H1 (cell line): ENCODE results near the gene FARS2. TPM values are rescaled to one million over a fixed set of nuclear protein-coding genes. Genes with fewer than 3 reads are reported as not detected.

ENCODE experiments used
- CTCF ChIA-PET: fragments of 300-600 bp; sonication (Branson Sonifier 250); formaldehyde crosslinking; loops from one replicate; lab custom pipeline; 2021; ENCODE audit not compliant: partially characterized antibody; lab: Charles Lee
- POLR2A ChIA-PET: fragments of 300-600 bp; sonication (Branson Sonifier 250); formaldehyde crosslinking; loops from one replicate; lab custom pipeline; 2021; ENCODE audit warnings: inconsistent platforms; ENCODE audit not compliant: partially characterized antibody; lab: Charles Lee
- DNase-seq, 2 experiments: peaks; one replicate each; pipeline versions ENCODE4 v3.0.0 to v3.0.0-alpha.2; 2010 to 2022; ENCODE audit warnings: low spot score in 2 of 2, low read depth in 1 of 2, mixed read lengths in 1 of 2
- FAIRE-seq: peaks from 2 replicates; lab custom pipeline; 2011; peaks lifted over from hg19 to GRCh38; lab: Jason Lieb, UNC
- H2AFZ ChIP-seq: 2 replicates; pipeline ENCODE4 v1.8.1; 2012; ENCODE audit warnings: low read length, inconsistent platforms
- H2AK5ac ChIP-seq: 2 replicates; pipeline ENCODE4 v1.6.1; 2013; ENCODE audit warnings: low read depth, low read length
- H2BK120ac ChIP-seq: replicated peaks from 2 replicates; pipeline ENCODE3; 2013; ENCODE audit warnings: low read depth, low read length, inconsistent platforms
- H2BK12ac ChIP-seq: 2 replicates; pipeline ENCODE4 v1.6.1; 2013; ENCODE audit warnings: low read depth, low read length
- H2BK15ac ChIP-seq: 2 replicates; pipeline ENCODE4 v1.6.1; 2013; ENCODE audit warnings: low read length
- H2BK20ac ChIP-seq: 2 replicates; pipeline ENCODE4 v1.6.1; 2013; ENCODE audit warnings: low read length
- H2BK5ac ChIP-seq: 2 replicates; pipeline ENCODE4 v1.6.1; 2013; ENCODE audit warnings: low read depth, low read length
- H3K14ac ChIP-seq: 2 replicates; pipeline ENCODE4 v1.6.1; 2013; ENCODE audit warnings: inconsistent platforms; ENCODE audit not compliant: insufficient read length
- H3K18ac ChIP-seq: 2 replicates; pipeline ENCODE4 v1.6.1; 2013; ENCODE audit warnings: low read length; ENCODE audit errors: extremely low read depth
- H3K23ac ChIP-seq: 2 replicates; pipeline ENCODE4 v1.6.1; 2013; ENCODE audit warnings: inconsistent platforms; ENCODE audit not compliant: insufficient read length
- H3K23me2 ChIP-seq: 2 replicates; pipeline ENCODE4 v1.6.1; 2013; ENCODE audit warnings: low read depth, low read length
- H3K27ac ChIP-seq: 2 replicates; pipeline ENCODE4 v1.6.1; 2011; ENCODE audit warnings: low read depth, low read length, inconsistent platforms
- H3K27me3 ChIP-seq, 4 experiments: replicated peaks in 1 of 4; 1 replicate in 1 of 4; 2 replicates in 3 of 4; pipeline versions ENCODE4 v1.6.1 to v1.8.1; 2011 to 2013; ENCODE audit warnings: low read length in 3 of 4, mild to moderate bottlenecking in 3 of 4, inconsistent platforms in 2 of 4, mixed read lengths in 2 of 4, moderate library complexity in 1 of 4; ENCODE audit not compliant: control insufficient read depth in 3 of 4, insufficient read depth in 3 of 4; ENCODE audit errors: extremely low read depth in 1 of 4
- H3K36me3 ChIP-seq, 4 experiments: 2 replicates each; pipeline versions ENCODE4 v1.6.1 to v1.8.1; 2011 to 2013; ENCODE audit warnings: mild to moderate bottlenecking in 4 of 4, low read length in 3 of 4, moderate library complexity in 2 of 4, control low read depth in 1 of 4, inconsistent platforms in 1 of 4; ENCODE audit not compliant: insufficient read depth in 4 of 4, control insufficient read depth in 2 of 4
- H3K4ac ChIP-seq: replicated peaks from 2 replicates; pipeline ENCODE3; 2013; ENCODE audit warnings: low read length, low read depth, mixed read lengths, inconsistent platforms; ENCODE audit not compliant: insufficient read length
- H3K4me1 ChIP-seq, 4 experiments: replicated peaks in 1 of 4; 1 replicate in 1 of 4; 2 replicates in 3 of 4; pipeline versions ENCODE4 v1.6.1 to v1.8.1; 2011 to 2013; ENCODE audit warnings: low read length in 3 of 4, inconsistent platforms in 2 of 4, mixed read lengths in 1 of 4; ENCODE audit not compliant: insufficient read depth in 4 of 4, control insufficient read depth in 3 of 4
- H3K4me2 ChIP-seq, 2 experiments: 2 replicates each; pipeline versions ENCODE4 v1.6.1 to v1.8.1; 2011 to 2013; ENCODE audit warnings: low read depth in 2 of 2, low read length in 2 of 2, control low read depth in 1 of 2, inconsistent platforms in 1 of 2, mild to moderate bottlenecking in 1 of 2; ENCODE audit not compliant: insufficient read depth in 1 of 2
- H3K4me3 ChIP-seq, 4 experiments: fragments of 200-600, 300-600 bp in 1 of 4; sonication (generic), shearing (Covaris generic), sonication (Bioruptor Twin) in 1 of 4; 2 replicates each; pipeline versions ENCODE4 v1.5.1 to v1.8.1; 2011 to 2016; ENCODE audit warnings: low read length in 4 of 4, low read depth in 3 of 4, control low read depth in 2 of 4, inconsistent platforms in 2 of 4, mild to moderate bottlenecking in 2 of 4, mixed read lengths in 1 of 4, moderate library complexity in 1 of 4; ENCODE audit not compliant: insufficient read depth in 2 of 4; ENCODE audit errors: extremely low read depth in 1 of 4
- H3K56ac ChIP-seq: replicated peaks from 2 replicates; pipeline ENCODE3; 2013; ENCODE audit warnings: low read depth, mild to moderate bottlenecking, mixed read lengths, low read length, inconsistent platforms; ENCODE audit not compliant: insufficient read length
- H3K79me1 ChIP-seq: 2 replicates; pipeline ENCODE4 v1.6.1; 2013; ENCODE audit warnings: low read depth, low read length, control low read depth
- H3K79me2 ChIP-seq, 2 experiments: 2 replicates each; pipeline versions ENCODE4 v1.6.1 to v1.8.1; 2012 to 2013; ENCODE audit warnings: low read length in 2 of 2, mild to moderate bottlenecking in 2 of 2, inconsistent platforms in 1 of 2; ENCODE audit not compliant: insufficient read depth in 2 of 2, control insufficient read depth in 1 of 2
- H3K9ac ChIP-seq, 4 experiments: replicated peaks in 1 of 4; 1 replicate in 1 of 4; 2 replicates in 3 of 4; pipeline versions ENCODE4 v1.6.1 to v1.8.1; 2011 to 2013; ENCODE audit warnings: low read depth in 3 of 4, low read length in 3 of 4, control low read depth in 2 of 4, mild to moderate bottlenecking in 2 of 4, moderate library complexity in 2 of 4, inconsistent platforms in 1 of 4; ENCODE audit errors: extremely low read depth in 1 of 4
- H3K9me3 ChIP-seq, 2 experiments: 2 replicates each; pipeline versions ENCODE4 v1.6.1 to v1.8.1; 2012 to 2013; ENCODE audit warnings: mild to moderate bottlenecking in 2 of 2, moderate library complexity in 2 of 2, control low read depth in 1 of 2, inconsistent platforms in 1 of 2, low read depth in 1 of 2, low read length in 1 of 2, mixed read lengths in 1 of 2; ENCODE audit not compliant: insufficient read depth in 2 of 2
- H4K20me1 ChIP-seq, 2 experiments: replicated peaks in 1 of 2; 2 replicates each; pipeline versions ENCODE3 to v1.8.1; 2011 to 2013; ENCODE audit warnings: inconsistent platforms in 2 of 2, low read length in 2 of 2, mild to moderate bottlenecking in 1 of 2; ENCODE audit not compliant: insufficient read depth in 2 of 2, control insufficient read depth in 1 of 2
- H4K5ac ChIP-seq: 2 replicates; pipeline ENCODE4 v1.6.1; 2013; ENCODE audit warnings: low read length, low read depth, mixed read lengths, inconsistent platforms; ENCODE audit not compliant: insufficient read length
- H4K8ac ChIP-seq: 2 replicates; pipeline ENCODE4 v1.8.0; 2013; ENCODE audit warnings: mild to moderate bottlenecking, moderate library complexity, low read length, inconsistent platforms; ENCODE audit not compliant: insufficient read depth; ENCODE audit errors: extremely low read depth
- H4K91ac ChIP-seq: replicated peaks from 2 replicates; pipeline ENCODE3; 2013; ENCODE audit warnings: low read length, mixed read lengths, inconsistent platforms; ENCODE audit not compliant: insufficient read length
- ASH2L ChIP-seq: fragments of 200-600, 300-600 bp; sonication (generic); IDR thresholded peaks from one replicate; pipeline ENCODE4 v1.7.1; 2017; ENCODE audit warnings: low read length
- BACH1 ChIP-seq: IDR thresholded peaks from 2 replicates; pipeline ENCODE4 v1.6.1; 2012; ENCODE audit warnings: low read length, improper control_type of control experiment
- CBX5 ChIP-seq: fragments of 300-800, 300-1000 bp; sonication (generic); IDR thresholded peaks from 2 replicates; pipeline ENCODE4 v1.7.1; 2016; ENCODE audit warnings: antibody characterized with exemption, low read length, low read depth
- CHD1 ChIP-seq: IDR thresholded peaks from 2 replicates; pipeline ENCODE4 v1.6.1; 2012; ENCODE audit warnings: low read depth, low read length, improper control_type of control experiment
- CHD2 ChIP-seq: IDR thresholded peaks from 2 replicates; pipeline ENCODE4 v1.6.1; 2012; ENCODE audit warnings: low read length, improper control_type of control experiment
- GTF2F1 ChIP-seq: IDR thresholded peaks from 2 replicates; pipeline ENCODE4 v1.6.1; 2012; ENCODE audit warnings: low read depth, low read length, improper control_type of control experiment, borderline replicate concordance
- HDAC2 ChIP-seq, 2 experiments: fragments of 300-600 bp in 1 of 2; sonication (generic) in 1 of 2; IDR thresholded peaks; 2 replicates each; pipeline ENCODE4 v1.6.1; 2011 to 2012; ENCODE audit warnings: low read depth in 2 of 2, low read length in 2 of 2, mild to moderate bottlenecking in 2 of 2, moderate library complexity in 2 of 2, borderline replicate concordance in 1 of 2, inconsistent platforms in 1 of 2
- KDM1A ChIP-seq: fragments of 200-600, 300-600 bp; sonication (generic); IDR thresholded peaks from 2 replicates; pipeline ENCODE4 v1.7.1; 2016; ENCODE audit warnings: mild to moderate bottlenecking, low read length, borderline replicate concordance
- KDM5A ChIP-seq: fragments of 200-600 bp; IDR thresholded peaks from 2 replicates; pipeline ENCODE4 v1.7.1; 2012; ENCODE audit warnings: mild to moderate bottlenecking, low read length, inconsistent platforms, mixed read lengths
- POLR2AphosphoS5 ChIP-seq: IDR thresholded peaks from 2 replicates; pipeline ENCODE4 v1.6.1; 2011; ENCODE audit warnings: low read depth, low read length
- RFX5 ChIP-seq: IDR thresholded peaks from 2 replicates; pipeline ENCODE4 v1.6.1; 2011; ENCODE audit warnings: low read depth, low read length, improper control_type of control experiment, borderline replicate concordance
- SIRT6 ChIP-seq: IDR thresholded peaks from one replicate; pipeline ENCODE4 v1.7.1; 2012; ENCODE audit warnings: low read length, inconsistent platforms
- SP1 ChIP-seq: IDR thresholded peaks from 2 replicates; pipeline ENCODE4 v1.6.1; 2011; ENCODE audit warnings: low read depth, low read length
- WGBS, 2 experiments: shearing (Covaris generic) in 1 of 2; methylation state at CpG; one replicate each; pipeline versions ENCODE4 v1.1.6 to v1.1.7; 2013 to 2015; ENCODE audit warnings: low lambda C conversion rate in 2 of 2, mixed read lengths in 2 of 2, inconsistent platforms in 1 of 2, low coverage in 1 of 2, missing lambda C conversion rate in 1 of 2; ENCODE audit not compliant: insufficient replicate concordance in 2 of 2, insufficient coverage in 1 of 2, insufficient read length in 1 of 2; ENCODE audit errors: extremely low coverage in 1 of 2, missing lambda C conversion rate in 1 of 2; 5-methylcytosine and 5-hydroxymethylcytosine counted together
- polyA plus RNA-seq, 7 experiments: library from polyadenylated mRNA; depleted of rRNA in 3 of 7; stranded (reverse) in 5 of 7; unstranded in 2 of 7; fragments of >200 nt in 5 of 7; fragments of 200-250 nt in 2 of 7; gene quantifications; 1 replicate in 5 of 7; 2 replicates in 1 of 7; 4 replicates in 1 of 7; pipeline versions ENCODE4 v1.2.1 to v1.2.3, GENCODE V29; 2011 to 2013; ENCODE audit warnings: missing spikeins in 2 of 7, mixed read lengths in 2 of 7
- total RNA-seq: library from RNA; stranded (reverse); fragmentation: NEBNext Ultra II Directional; extraction: Animal tissue kit (Norgen Biotek cat#: 25700); gene quantifications from 2 replicates; pipeline ENCODE4 v1.2.1, GENCODE V29; 2021

The FARS2 gene
- total and polyA plus RNA-seq, 2 of the 8 experiments (the other 6 are each of a cell fraction or from before 2014, with no cell fraction given): 11.7 to 14.4 TPM

- POLR2A ChIA-PET: interaction anchor here (1.4 kb wide), 1 partner anchor 15 kb away, joined by 4 read pairs; no protein-coding TSS in a partner anchor
- Histone ChIP-seq H3K4me3 (no peak overlapping the region), H3K56ac (no peak overlapping the region)
- TF ChIP-seq BACH1: no peak
- TF ChIP-seq KDM1A: no peak
- no peak for TF ChIP-seq HDAC2 (IDR thresholded peaks at IDR 0.05; ENCODE audit: borderline replicate concordance in 1 of 2, low read depth in 2 of 2, low read length in 2 of 2)
- TF ChIP-seq GTF2F1: no peak
- TF ChIP-seq ASH2L: no peak
- TF ChIP-seq CBX5: no peak
- TF ChIP-seq SP1: no peak
- no peak for TF ChIP-seq RFX5
- no peak for TF ChIP-seq POLR2AphosphoS5
- no peak for TF ChIP-seq CHD2
- no peak for TF ChIP-seq SIRT6
- TF ChIP-seq CHD1: no peak
- TF ChIP-seq KDM5A: no peak
These were observed 54.6 kb downstream of the FARS2 start for GRCh38 chr6:5315881-5316280.

More at GRCh38 chr6:5315881-5316280, 54.6 kb downstream of the FARS2 start:
- H3K27me3 ChIP-seq: no peaks in the 10 kb centered on the region
- CTCF ChIA-PET: interaction anchor here (0.8 to 2.1 kb wide), 2 partner anchors 13 to 172 kb away, joined by 3 to 9 read pairs; no protein-coding TSS in a partner anchor
- H2BK5ac ChIP-seq: no peak overlapping the region
- no peak overlapping the region for H2BK20ac ChIP-seq
- H3K79me2 ChIP-seq: no peaks in the 10 kb centered on the region
- H3K9me3 ChIP-seq: 0 out of 4 replicates have a peak, but pooled peaks cover 0 to 2% of the 10 kb centered on the region in 2 experiments
- DNase-seq (no peak), FAIRE-seq (no peak)
- no peak overlapping the region for H2BK12ac ChIP-seq
- H3K14ac ChIP-seq: no peak overlapping the region
- H2BK15ac ChIP-seq: no peak overlapping the region
- no peak overlapping the region for H2BK120ac ChIP-seq
- no peaks in the 10 kb centered on the region for H3K36me3 ChIP-seq
- H3K4me2 ChIP-seq: no peak overlapping the region; a peak in 1 of 4 replicates
- no peak overlapping the region for H3K27ac ChIP-seq
- H4K20me1 ChIP-seq: no peaks in the 10 kb centered on the region
- WGBS, 2 experiments: 75% methylated on average over 5 of the region's 5 CpGs; no CpG with 5 or more reads in 1 of the 2 experiments
- no peak overlapping the region for H4K5ac ChIP-seq
- no peaks in the 10 kb centered on the region; the same call in 1 of the 2 replicates for H3K79me1 ChIP-seq
- no peaks in the 10 kb centered on the region; the same call in 1 of the 2 replicates for H3K23me2 ChIP-seq
- no peak overlapping the region; the same call in 1 of the 2 replicates for H2AK5ac ChIP-seq
- no peak overlapping the region for H3K23ac ChIP-seq
- no peak overlapping the region for H2AFZ ChIP-seq
- peaks cover 5 to 15% (median 10%) of the 10 kb centered on the region in 4 experiments for H3K4me1 ChIP-seq
- H3K9ac ChIP-seq: no peak overlapping the region
- no peak overlapping the region for H4K91ac ChIP-seq
- H3K4ac ChIP-seq: no peak overlapping the region
- no peak overlapping the region for H4K8ac ChIP-seq
- no peak overlapping the region for H3K18ac ChIP-seq
